H9 (cell line): ENCODE results near the gene FUCA1. TPM values are rescaled to one million over a fixed set of nuclear protein-coding genes. Genes with fewer than 3 reads are reported as not detected.

Experiments used
- DNase-seq: peaks from one replicate; pipeline ENCODE4 v3.0.0-alpha.2; 2017
- H2AFZ ChIP-seq: one replicate; pipeline ENCODE4 v1.6.1; 2013; ENCODE audit warnings: mild to moderate bottlenecking, low read length, control low read depth, moderate library complexity
- H2AK5ac ChIP-seq: 2 replicates; pipeline ENCODE4 v1.6.1; 2013; ENCODE audit warnings: low read length, control low read depth, mixed read lengths; ENCODE audit not compliant: insufficient read length
- H2BK120ac ChIP-seq: one replicate; pipeline ENCODE4 v1.6.1; 2013; ENCODE audit warnings: low read depth, mild to moderate bottlenecking, low read length, control low read depth, inconsistent platforms; ENCODE audit not compliant: poor library complexity, severe bottlenecking
- H2BK12ac ChIP-seq: 2 replicates; pipeline ENCODE4 v1.6.1; 2013; ENCODE audit warnings: low read length, control low read depth, mixed read lengths, low read depth; ENCODE audit not compliant: insufficient read length
- H2BK15ac ChIP-seq: 2 replicates; pipeline ENCODE4 v1.6.1; 2013; ENCODE audit warnings: low read depth, low read length, control low read depth
- H2BK20ac ChIP-seq: one replicate; pipeline ENCODE4 v1.6.1; 2013; ENCODE audit warnings: low read depth, mild to moderate bottlenecking, low read length, control low read depth, inconsistent platforms; ENCODE audit not compliant: poor library complexity, severe bottlenecking
- H2BK5ac ChIP-seq: 2 replicates; pipeline ENCODE4 v1.6.1; 2013; ENCODE audit warnings: low read length, control low read depth, mixed read lengths; ENCODE audit not compliant: insufficient read length
- H3K14ac ChIP-seq: 2 replicates; pipeline ENCODE4 v1.6.1; 2013; ENCODE audit warnings: low read length, control low read depth; ENCODE audit not compliant: insufficient read depth
- H3K18ac ChIP-seq: 2 replicates; pipeline ENCODE4 v1.6.1; 2013; ENCODE audit warnings: low read depth, mild to moderate bottlenecking, mixed read lengths, low read length, control low read depth; ENCODE audit not compliant: insufficient read length
- H3K23ac ChIP-seq: 2 replicates; pipeline ENCODE4 v1.6.1; 2013; ENCODE audit warnings: low read length, control low read depth, mixed read lengths, low read depth; ENCODE audit not compliant: insufficient read length
- H3K23me2 ChIP-seq: 2 replicates; pipeline ENCODE4 v1.6.1; 2013; ENCODE audit warnings: low read depth, mild to moderate bottlenecking, mixed read lengths, low read length, control low read depth; ENCODE audit not compliant: insufficient read length, poor library complexity, severe bottlenecking
- H3K27ac ChIP-seq: 2 replicates; pipeline ENCODE4 v1.5.1; 2013; ENCODE audit warnings: low read length, control low read depth, mixed read lengths, low read depth; ENCODE audit not compliant: insufficient read length
- H3K27me3 ChIP-seq: 2 replicates; pipeline ENCODE4 v1.6.1; 2013; ENCODE audit warnings: low read length, control low read depth, inconsistent platforms; ENCODE audit not compliant: insufficient read depth
- H3K4ac ChIP-seq: 2 replicates; pipeline ENCODE4 v1.6.1; 2013; ENCODE audit warnings: low read depth, mild to moderate bottlenecking, control low read depth, inconsistent platforms, low read length, moderate library complexity
- H3K4me1 ChIP-seq: 2 replicates; pipeline ENCODE4 v1.6.1; 2013; ENCODE audit warnings: low read length, control low read depth, inconsistent platforms; ENCODE audit not compliant: insufficient read depth
- H3K4me2 ChIP-seq: 2 replicates; pipeline ENCODE4 v1.6.1; 2013; ENCODE audit warnings: low read length, control low read depth, mixed read lengths; ENCODE audit not compliant: insufficient read length, insufficient read depth
- H3K56ac ChIP-seq: 2 replicates; pipeline ENCODE4 v1.6.1; 2013; ENCODE audit warnings: low read depth, mild to moderate bottlenecking, mixed read lengths, low read length, control low read depth; ENCODE audit not compliant: insufficient read length
- H3K79me1 ChIP-seq: 2 replicates; pipeline ENCODE4 v1.6.1; 2013; ENCODE audit warnings: low read depth, mild to moderate bottlenecking, moderate library complexity, low read length, control low read depth, inconsistent platforms; ENCODE audit not compliant: insufficient read depth, poor library complexity, severe bottlenecking
- H3K79me2 ChIP-seq: 2 replicates; pipeline ENCODE4 v1.6.1; 2013; ENCODE audit warnings: low read length, control low read depth, inconsistent platforms; ENCODE audit not compliant: insufficient read depth
- H3K9ac ChIP-seq: 2 replicates; pipeline ENCODE4 v1.6.1; 2013; ENCODE audit warnings: low read length, control low read depth, mixed read lengths; ENCODE audit not compliant: insufficient read length; ENCODE audit errors: extremely low read depth
- H3K9me3 ChIP-seq: one replicate; pipeline ENCODE4 v1.6.1; 2013; ENCODE audit warnings: low read depth, low read length, inconsistent platforms; ENCODE audit not compliant: control insufficient read depth
- H3T11ph ChIP-seq: one replicate; pipeline ENCODE4 v1.6.1; 2013; ENCODE audit warnings: mild to moderate bottlenecking, low read length, control low read depth, inconsistent platforms
- H4K20me1 ChIP-seq: one replicate; pipeline ENCODE4 v1.6.1; 2013; ENCODE audit not compliant: control insufficient read depth, insufficient read length, insufficient read depth
- H4K5ac ChIP-seq: 2 replicates; pipeline ENCODE4 v1.6.1; 2013; ENCODE audit warnings: low read depth, mild to moderate bottlenecking, mixed read lengths, low read length, control low read depth; ENCODE audit not compliant: insufficient read length
- H4K8ac ChIP-seq: replicated peaks from 2 replicates; pipeline ENCODE4 v1.6.1; 2013; ENCODE audit warnings: low read length, control low read depth, mixed read lengths, low read depth; ENCODE audit not compliant: insufficient read length
- H4K91ac ChIP-seq: 2 replicates; pipeline ENCODE4 v1.6.1; 2013; ENCODE audit warnings: low read depth, mild to moderate bottlenecking, moderate library complexity, mixed read lengths, low read length, control low read depth; ENCODE audit not compliant: insufficient read length
- H3K27ac Mint-ChIP-seq, 3 experiments: 2 replicates in 2 of 3; 3 replicates in 1 of 3; pipeline ENCODE4 v1.8.0; 2020 to 2021; ENCODE audit warnings: mixed read lengths in 3 of 3, mild to moderate bottlenecking in 1 of 3, moderate library complexity in 1 of 3
- H3K27me3 Mint-ChIP-seq: 2 replicates; pipeline ENCODE4 v1.8.0; 2021; ENCODE audit warnings: low read depth, mild to moderate bottlenecking, moderate library complexity, mixed read lengths
- H3K36me3 Mint-ChIP-seq, 3 experiments: 2 replicates in 2 of 3; 3 replicates in 1 of 3; pipeline ENCODE4 v1.8.0; 2020 to 2021; ENCODE audit warnings: low read depth in 3 of 3, mixed read lengths in 3 of 3; ENCODE audit not compliant: insufficient read depth in 1 of 3
- H3K4me1 Mint-ChIP-seq, 2 experiments: 2 replicates each; pipeline ENCODE4 v1.8.0; 2020; ENCODE audit warnings: mixed read lengths in 2 of 2
- H3K4me3 Mint-ChIP-seq, 2 experiments: 2 replicates in 1 of 2; 3 replicates in 1 of 2; pipeline ENCODE4 v1.8.0; 2020 to 2021; ENCODE audit warnings: mild to moderate bottlenecking in 2 of 2, mixed read lengths in 2 of 2, moderate library complexity in 1 of 2
- H3K9me3 Mint-ChIP-seq, 2 experiments: 2 replicates in 1 of 2; 3 replicates in 1 of 2; pipeline ENCODE4 v1.8.0; 2020; ENCODE audit warnings: mild to moderate bottlenecking in 2 of 2, mixed read lengths in 2 of 2, moderate library complexity in 1 of 2
- CTCF ChIP-seq: fragments of 200-600 bp; sonication (generic); conservative IDR thresholded peaks from 3 replicates; pipeline ENCODE4 v1.8.0; 2021; ENCODE audit warnings: antibody characterized with exemption, mild to moderate bottlenecking
- WGBS: extraction: QIAGEN DNeasy Blood & Tissue Kit; methylation state at CpG from one replicate; pipeline ENCODE4 v1.1.7; 2013; ENCODE audit warnings: missing lambda C conversion rate, low lambda C conversion rate, mixed read lengths; ENCODE audit not compliant: insufficient read length; ENCODE audit errors: extremely low coverage; 5-methylcytosine and 5-hydroxymethylcytosine counted together
- total RNA-seq: library from RNA; stranded (reverse); gene quantifications from 2 replicates; pipeline ENCODE4 v1.2.1, GENCODE V29; 2021

The FUCA1 gene
- total RNA-seq, 1 experiment from 2014 or later = 9.1 TPM

GRCh38 chr1:23878668-23879067, 10.6 kb upstream of the FUCA1 start:
- Histone ChIP-seq H2BK5ac (no peak overlapping the region), H2BK120ac (no peak overlapping the region), H3K79me2 (no peaks in the 10 kb centered on the region), H3K14ac (no peak overlapping the region), H4K8ac (no peak overlapping the region), H4K20me1 (no peaks in the 10 kb centered on the region), H3K79me1 (no peaks in the 10 kb centered on the region), H3K4me1 (no peaks in the 10 kb centered on the region), H3K9me3 (peaks cover 4% of the 10 kb centered on the region), H3K4me2 (no peak overlapping the region), H3K27ac (no peak overlapping the region), H2AFZ (no peak overlapping the region), H2BK20ac (no peak overlapping the region), H3T11ph (no peak overlapping the region), H3K9ac (no peak overlapping the region), H3K56ac (no peak overlapping the region), H2BK12ac (no peak overlapping the region), H4K91ac (no peak overlapping the region), H3K23me2 (no peaks in the 10 kb centered on the region), H2BK15ac (no peak overlapping the region), H3K23ac (no peak overlapping the region), H3K4ac (no peak overlapping the region), H4K5ac (no peak overlapping the region), H3K18ac (no peak overlapping the region), H2AK5ac (no peak overlapping the region), H3K27me3 (no peaks in the 10 kb centered on the region)
- H3K36me3 Mint-ChIP-seq = peaks cover 3 to 13% (median 6%) of the 10 kb centered on the region in 3 experiments
- H3K4me3 Mint-ChIP-seq = no peak overlapping the region
- H3K4me1 Mint-ChIP-seq = no peaks in the 10 kb centered on the region
- TF ChIP-seq CTCF = no peak
- peaks cover 28% of the 10 kb centered on the region in 2 experiments for H3K9me3 Mint-ChIP-seq
- no peak for DNase-seq
- peaks cover 23% of the 10 kb centered on the region for H3K27me3 Mint-ChIP-seq
- H3K27ac Mint-ChIP-seq = no peak overlapping the region
- no CpG with 5 or more reads among the region's 1 CpG for WGBS
